Measurements from ENCODE around the gene MEGF11.

DNA sequence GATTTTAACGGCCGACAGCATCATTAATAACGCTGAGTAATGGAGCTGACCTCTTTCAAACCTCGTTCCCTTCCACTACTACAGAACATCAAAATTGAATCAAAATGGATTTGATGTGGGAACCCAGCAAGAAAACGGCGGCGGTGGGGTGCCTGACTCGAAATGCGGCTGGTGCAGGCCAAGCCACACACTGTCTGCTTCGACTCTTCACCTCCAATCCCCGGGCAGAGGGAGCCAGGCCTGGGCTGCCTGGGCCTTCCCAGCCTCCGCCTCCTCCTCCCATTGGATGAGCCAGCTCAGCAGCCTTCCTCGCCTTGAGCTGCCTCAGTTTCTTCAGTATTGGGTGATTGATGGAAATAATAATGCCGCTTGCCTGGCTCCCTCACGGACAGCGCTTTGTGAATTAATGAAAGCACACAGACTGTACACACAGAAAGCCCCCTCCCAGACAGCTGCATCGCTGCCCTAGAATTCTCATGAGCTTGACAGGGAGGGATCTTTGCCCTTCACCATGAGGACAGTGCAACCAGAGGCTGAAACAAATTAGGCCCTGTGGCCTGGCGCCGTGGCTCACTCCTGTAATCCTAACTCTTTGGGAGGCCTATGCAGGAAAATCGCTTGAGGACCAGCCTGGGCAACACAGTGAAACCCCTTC, 11.4 kb upstream of the MEGF11 start:
- TF ChIP-seq, protein P1, sequence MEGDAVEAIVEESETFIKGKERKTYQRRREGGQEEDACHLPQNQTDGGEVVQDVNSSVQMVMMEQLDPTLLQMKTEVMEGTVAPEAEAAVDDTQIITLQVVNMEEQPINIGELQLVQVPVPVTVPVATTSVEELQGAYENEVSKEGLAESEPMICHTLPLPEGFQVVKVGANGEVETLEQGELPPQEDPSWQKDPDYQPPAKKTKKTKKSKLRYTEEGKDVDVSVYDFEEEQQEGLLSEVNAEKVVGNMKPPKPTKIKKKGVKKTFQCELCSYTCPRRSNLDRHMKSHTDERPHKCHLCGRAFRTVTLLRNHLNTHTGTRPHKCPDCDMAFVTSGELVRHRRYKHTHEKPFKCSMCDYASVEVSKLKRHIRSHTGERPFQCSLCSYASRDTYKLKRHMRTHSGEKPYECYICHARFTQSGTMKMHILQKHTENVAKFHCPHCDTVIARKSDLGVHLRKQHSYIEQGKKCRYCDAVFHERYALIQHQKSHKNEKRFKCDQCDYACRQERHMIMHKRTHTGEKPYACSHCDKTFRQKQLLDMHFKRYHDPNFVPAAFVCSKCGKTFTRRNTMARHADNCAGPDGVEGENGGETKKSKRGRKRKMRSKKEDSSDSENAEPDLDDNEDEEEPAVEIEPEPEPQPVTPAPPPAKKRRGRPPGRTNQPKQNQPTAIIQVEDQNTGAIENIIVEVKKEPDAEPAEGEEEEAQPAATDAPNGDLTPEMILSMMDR (IDR thresholded peaks at IDR 0.05 in 8 of 11, conservative IDR thresholded peaks at IDR 0.05 in 3 of 11) = no peak
- TF ChIP-seq POLR2AphosphoS5 (IDR thresholded peaks at IDR 0.05) = no peak
